GM21367 (cell line): ENCODE results near the gene SIM2.
"Not testable (repeated sequence)": the region's sequence is repeated elsewhere in the genome, so short reads cannot be mapped to it uniquely, and the experiment has no call there.

Experiments used
- ATAC-seq: cut with Tn5 transposase; IDR thresholded peaks from one replicate; pipeline ENCODE4 v1.9.1; 2021; ENCODE audit not compliant: unreplicated experiment

SIM2 gene

GRCh38 chr21:36698981-36699545, at the start of gene SIM2:
Gene SIM2, plus strand, starts transcription at chr21:36699115. Its CDS starts 632 bp downstream, at chr21:36699747.
- ATAC-seq: no peak

GRCh38 chr21:36654324-36654723, 44.6 kb upstream of the SIM2 start:
- ATAC-seq: no peak

DNA sequence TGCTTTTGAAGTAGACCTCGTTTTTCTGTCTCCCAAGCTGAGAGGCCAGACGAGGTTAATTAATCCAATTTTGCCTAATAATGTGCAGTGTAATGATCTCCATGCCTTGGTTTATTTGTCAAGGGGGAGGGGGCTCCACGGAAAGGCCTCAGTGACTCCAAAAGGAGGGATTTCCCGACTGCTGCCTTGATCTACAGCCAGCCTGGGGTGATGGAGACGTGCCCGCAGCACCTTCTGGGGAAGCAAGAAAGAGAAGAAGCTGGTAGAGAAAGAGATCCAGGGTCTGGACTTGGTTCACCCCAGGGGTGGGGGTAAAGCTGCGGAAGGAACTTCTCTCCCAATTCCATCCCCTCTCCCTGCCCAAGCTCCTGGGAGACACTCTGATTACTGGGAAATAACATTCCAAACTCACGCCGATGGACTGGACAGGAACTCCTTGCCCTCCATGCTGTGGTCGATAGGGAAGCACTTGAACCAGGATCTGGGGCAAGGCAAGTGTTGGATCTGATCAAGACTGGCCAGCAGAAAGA, 44.1 kb upstream of the SIM2 start:
- no peak for ATAC-seq

- no peak for ATAC-seq
Observed at GRCh38 chr21:36656138-36656537, 42.8 kb upstream of the SIM2 start.

- ATAC-seq: not testable (repeated sequence)
Observed at GRCh38 chr21:36657290-36657689, 41.6 kb upstream of the SIM2 start.

DNA sequence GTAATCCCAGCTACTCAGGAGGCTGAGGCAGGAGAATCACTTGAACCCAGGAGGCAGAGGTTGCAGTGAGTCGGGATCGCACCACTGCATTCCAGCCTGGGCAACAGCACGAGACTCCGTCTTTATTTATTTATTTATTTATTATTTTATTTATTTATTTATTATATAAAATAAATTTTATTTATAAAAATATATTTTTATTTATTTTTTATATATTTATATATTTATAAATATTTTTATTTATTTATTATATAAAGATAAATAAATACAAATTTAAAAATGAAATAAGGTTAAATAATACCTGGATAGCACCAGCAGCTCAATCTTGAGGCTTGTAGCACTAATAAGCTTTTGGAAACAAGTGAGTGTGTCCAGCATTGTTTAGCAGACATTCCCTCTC, 40.9 kb upstream of the SIM2 start:
- ATAC-seq: no peak

DNA sequence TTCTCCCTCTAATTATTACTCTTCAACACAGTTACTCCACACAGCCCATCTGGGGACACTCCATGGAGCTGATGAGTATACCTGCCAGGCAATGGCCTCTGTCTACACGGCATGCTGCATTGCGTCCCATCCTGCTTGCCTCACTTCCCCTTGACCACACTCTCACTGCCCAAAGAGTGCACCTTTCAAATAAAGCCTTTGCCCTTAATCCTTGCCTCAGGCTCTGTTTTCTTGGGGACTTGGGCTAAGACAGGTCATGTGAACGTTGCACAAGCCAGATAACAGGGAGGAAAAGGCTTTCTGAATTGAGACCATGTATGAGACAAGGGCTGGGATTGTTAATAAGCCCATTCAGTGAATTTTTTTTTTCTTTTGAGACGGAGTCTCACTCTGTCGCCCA, 40.0 kb upstream of the SIM2 start:
- ATAC-seq: no peak

GRCh38 chr21:36661511-36662309, 37.2 kb upstream of the SIM2 start:
- no peak for ATAC-seq

DNA sequence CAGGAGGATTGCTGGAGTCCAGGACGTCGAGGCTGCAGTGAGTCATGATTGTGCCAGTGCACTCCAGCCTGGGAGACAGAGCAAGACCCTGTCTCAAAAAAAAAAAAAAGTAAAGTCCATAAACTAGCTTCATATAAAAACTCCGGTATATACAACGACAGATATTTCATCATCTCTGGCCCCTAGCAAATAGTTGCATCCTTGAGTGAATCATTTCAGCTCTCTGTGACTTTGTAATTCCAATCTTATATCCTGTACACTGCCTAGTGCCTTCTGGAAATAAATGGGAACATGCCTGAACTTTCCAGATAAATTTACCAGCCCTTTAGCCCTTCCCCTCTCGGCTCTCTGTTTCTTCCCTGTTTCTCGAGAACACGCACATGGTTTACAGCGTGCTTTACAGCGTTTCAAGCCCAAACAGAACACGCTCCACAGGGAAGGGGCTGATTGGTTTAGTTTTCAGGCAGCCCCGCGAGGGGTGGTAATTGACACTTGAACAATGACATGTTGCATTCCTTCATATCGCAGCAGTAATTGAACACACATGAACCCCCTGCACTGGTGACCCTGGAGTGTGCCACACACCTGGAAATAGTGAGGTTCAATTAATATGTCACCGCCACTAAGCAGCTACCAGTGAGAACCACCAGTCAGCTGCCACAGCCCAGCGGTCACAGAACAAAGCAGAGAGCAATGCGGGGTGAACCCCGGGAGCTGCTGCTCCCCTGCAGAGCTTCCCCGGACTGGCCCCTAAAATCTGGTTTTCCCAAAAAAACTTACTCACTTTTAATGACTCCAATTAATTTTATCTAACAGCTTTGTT, 35.7 kb upstream of the SIM2 start:
- no peak for ATAC-seq

DNA sequence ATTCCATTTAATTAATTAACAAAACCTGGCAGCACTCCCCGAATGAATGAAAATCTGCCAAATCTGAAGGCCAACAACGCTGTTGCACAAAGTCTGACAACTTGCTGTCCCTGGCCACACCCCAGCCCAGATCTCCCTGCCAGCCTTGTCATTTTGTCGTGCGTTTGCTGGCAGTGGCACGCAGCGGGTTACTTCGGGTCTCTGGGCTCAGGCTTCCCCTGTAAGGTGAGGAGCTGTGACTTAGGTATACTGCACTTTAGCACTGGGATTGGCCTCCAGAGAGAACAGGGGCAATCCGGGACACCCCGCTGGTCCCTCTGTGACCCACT, 34.3 kb upstream of the SIM2 start:
- no peak for ATAC-seq

GRCh38 chr21:36665806-36666205, 33.1 kb upstream of the SIM2 start:
- no peak for ATAC-seq

- no peak for ATAC-seq
Observed at GRCh38 chr21:36668713-36669112, 30.2 kb upstream of the SIM2 start.

GRCh38 chr21:36671836-36672235, 27.1 kb upstream of the SIM2 start:
- ATAC-seq: no peak

GRCh38 chr21:36672296-36672695, 26.6 kb upstream of the SIM2 start:
- ATAC-seq: not testable (repeated sequence)

- ATAC-seq: no peak
Observed at GRCh38 chr21:36672737-36673136, 26.2 kb upstream of the SIM2 start.

DNA sequence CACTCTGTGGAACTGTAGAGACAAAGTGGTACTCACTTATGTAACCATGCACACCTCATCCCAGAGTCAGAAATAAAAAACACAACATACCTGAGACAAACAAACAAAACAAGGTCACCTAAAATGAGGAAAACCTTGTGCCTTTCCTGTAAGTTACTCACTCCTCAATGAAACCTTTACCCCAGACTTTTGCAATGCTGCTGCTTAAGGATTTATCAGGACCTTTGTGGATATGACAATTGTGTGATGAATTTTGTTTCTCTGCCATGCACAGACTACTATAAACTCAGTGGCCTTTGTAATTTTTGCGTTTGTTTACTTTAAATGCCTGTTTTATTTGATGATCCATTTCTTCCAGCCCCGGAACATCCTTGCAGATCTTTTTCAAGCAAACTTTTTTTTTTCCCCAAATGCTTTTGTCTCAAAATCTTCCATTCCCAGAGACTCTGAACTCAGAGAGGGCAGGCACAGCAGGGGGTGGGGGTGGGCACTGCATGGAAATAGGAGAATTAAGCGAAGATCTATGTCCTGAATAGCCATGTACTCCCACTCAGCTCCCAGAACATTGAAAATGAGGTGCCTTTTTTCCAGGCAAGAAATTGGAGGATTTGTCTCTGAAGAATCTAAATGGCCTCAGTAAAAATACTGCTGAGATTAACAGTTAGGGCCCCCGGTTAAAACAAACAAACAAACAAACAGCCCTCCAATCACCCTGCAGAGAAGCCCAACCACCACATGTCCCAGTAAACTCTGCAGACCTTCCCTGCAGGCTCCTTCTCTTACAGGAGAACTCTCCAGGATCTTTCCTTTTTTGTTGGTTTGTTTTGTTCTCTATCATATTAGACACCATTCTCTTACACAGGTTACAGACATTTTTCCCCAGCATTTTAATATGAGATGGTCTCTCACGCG, 22.6 kb upstream of the SIM2 start:
- ATAC-seq: no peak

- ATAC-seq: no peak
Observed at GRCh38 chr21:36677443-36677842, 21.5 kb upstream of the SIM2 start.

GRCh38 chr21:36678538-36678937, 20.4 kb upstream of the SIM2 start:
- ATAC-seq: no peak

DNA sequence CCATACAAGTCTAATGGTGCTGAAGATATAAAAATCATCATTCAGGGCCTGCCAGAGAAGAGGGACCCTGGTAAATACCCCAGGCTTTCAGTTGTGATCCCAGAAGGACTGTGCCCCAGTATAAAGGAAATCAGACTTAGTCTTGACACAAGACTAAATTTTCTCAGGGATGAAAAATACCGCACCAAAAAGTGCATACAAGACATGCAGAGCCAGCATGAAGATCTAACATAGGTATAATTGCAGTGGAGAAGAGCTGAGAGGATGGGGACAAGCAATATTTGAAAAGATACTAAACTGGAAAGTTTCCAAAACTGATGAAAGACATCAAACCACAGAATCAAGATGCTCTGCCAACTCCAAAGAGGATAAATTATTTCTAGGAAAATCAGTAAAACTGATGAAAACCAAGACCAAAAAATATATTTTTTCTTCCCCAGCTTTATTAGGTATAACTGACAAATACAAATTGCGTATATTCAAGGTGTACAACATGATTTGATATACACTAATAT, 17.7 kb upstream of the SIM2 start:
- ATAC-seq: no peak

DNA sequence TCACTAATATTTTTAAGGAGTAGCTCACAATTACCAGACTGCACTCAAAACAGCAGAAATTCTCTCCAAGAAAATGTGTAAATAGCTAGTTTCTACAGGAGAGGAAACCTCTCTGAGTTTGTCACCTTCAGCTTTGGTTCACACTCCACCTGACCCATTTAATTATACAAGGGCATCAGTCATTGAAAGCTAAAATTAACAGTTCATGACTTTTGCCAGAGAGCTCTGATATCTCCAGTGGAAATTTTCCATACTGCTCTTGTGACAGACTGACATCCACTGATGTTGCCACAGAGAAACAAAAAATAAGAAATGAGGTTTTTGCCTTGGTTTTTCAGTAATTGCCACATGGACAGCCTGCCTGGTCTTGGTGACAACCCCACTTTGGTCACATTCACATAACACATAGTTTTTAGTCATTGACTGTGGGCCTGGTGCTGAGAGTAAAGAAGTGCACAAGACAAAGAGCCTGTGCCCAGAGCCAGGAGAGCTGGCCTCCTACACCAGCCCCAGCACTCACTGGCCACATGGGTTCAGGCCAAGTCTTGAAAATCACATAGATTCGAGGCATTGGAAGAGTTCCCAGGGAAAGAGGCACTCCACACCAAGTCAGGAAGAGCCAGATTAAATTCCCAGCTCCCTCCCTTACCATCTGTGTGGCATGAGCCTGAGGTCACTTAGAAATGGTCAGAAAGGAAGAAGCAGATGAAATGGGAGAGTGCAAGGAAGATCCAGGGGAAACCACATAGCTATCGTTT, 13.8 kb upstream of the SIM2 start:
- no peak for ATAC-seq
